MM.1S (cell line): ENCODE measurements around the gene CLINT1.

Experiments used
- DNase-seq: peaks from one replicate; pipeline ENCODE4 v3.0.0-alpha.2; 2015
- H2AFZ ChIP-seq: fragments of 300-600 bp; sonication (generic); 2 replicates; pipeline ENCODE4 v1.6.0; 2016; ENCODE audit warnings: antibody characterized with exemption, low read length
- H3F3A ChIP-seq: fragments of 300-600 bp; sonication (generic); 2 replicates; pipeline ENCODE4 v1.6.1; 2016; ENCODE audit warnings: mild to moderate bottlenecking, antibody characterized with exemption, low read length, moderate library complexity, mixed read lengths; ENCODE audit not compliant: insufficient read depth
- H3K27ac ChIP-seq: fragments of 300-600 bp; sonication (generic); 2 replicates; pipeline ENCODE4 v1.5.1; 2016; ENCODE audit warnings: mild to moderate bottlenecking, low read length
- H3K27me3 ChIP-seq: fragments of 300-600 bp; sonication (generic); replicated peaks from 2 replicates; pipeline ENCODE4 v1.6.0; 2016; ENCODE audit warnings: low read length; ENCODE audit not compliant: insufficient read depth
- H3K36me3 ChIP-seq: fragments of 300-600 bp; sonication (generic); replicated peaks from 2 replicates; pipeline ENCODE4 v1.6.1; 2016; ENCODE audit warnings: mild to moderate bottlenecking, low read length, mixed read lengths; ENCODE audit not compliant: insufficient read depth
- H3K4me1 ChIP-seq: fragments of 300-600 bp; sonication (generic); 2 replicates; pipeline ENCODE4 v1.6.1; 2016; ENCODE audit warnings: low read length, mixed read lengths
- H3K4me2 ChIP-seq: fragments of 300-600 bp; sonication (generic); 2 replicates; pipeline ENCODE4 v1.6.0; 2016; ENCODE audit warnings: low read depth, low read length
- H3K4me3 ChIP-seq: fragments of 300-600 bp; sonication (generic); 2 replicates; pipeline ENCODE4 v1.5.1; 2016; ENCODE audit warnings: low read length, mixed read lengths
- H3K79me2 ChIP-seq: fragments of 300-600 bp; sonication (generic); 2 replicates; pipeline ENCODE4 v1.6.1; 2016; ENCODE audit warnings: mixed run types, low read length, mixed read lengths
- H3K9ac ChIP-seq: fragments of 300-600 bp; sonication (generic); 2 replicates; pipeline ENCODE4 v1.6.1; 2016; ENCODE audit warnings: low read length, mixed read lengths
- H3K9me2 ChIP-seq: fragments of 300-600 bp; sonication (generic); replicated peaks from 2 replicates; pipeline ENCODE4 v1.6.1; 2016; ENCODE audit warnings: mild to moderate bottlenecking, low read length, mixed read lengths; ENCODE audit not compliant: insufficient read depth
- H3K9me3 ChIP-seq: fragments of 300-600 bp; sonication (generic); replicated peaks from 2 replicates; pipeline ENCODE4 v1.6.1; 2016; ENCODE audit warnings: mild to moderate bottlenecking, low read length, mixed read lengths; ENCODE audit not compliant: insufficient read depth
- H4K20me1 ChIP-seq: fragments of 300-600 bp; sonication (generic); 2 replicates; pipeline ENCODE4 v1.6.1; 2016; ENCODE audit warnings: mild to moderate bottlenecking, low read length, moderate library complexity, mixed read lengths; ENCODE audit not compliant: insufficient read depth
- EZH2 ChIP-seq: fragments of 300-600 bp; sonication (generic); optimal IDR thresholded peaks from 2 replicates; pipeline ENCODE3; 2017; ENCODE audit warnings: low read depth, mild to moderate bottlenecking, antibody characterized with exemption, low read length, mixed read lengths
- EZH2phosphoT487 ChIP-seq: fragments of 300-600 bp; sonication (generic); IDR thresholded peaks from 2 replicates; pipeline ENCODE4 v1.6.1; 2018; ENCODE audit warnings: antibody characterized with exemption, low read length
- TF ChIP-seq, protein P1 (sequence below): fragments of 300-600 bp; sonication (generic); IDR thresholded peaks from 2 replicates; pipeline ENCODE4 v1.5.1; 2016; ENCODE audit warnings: antibody characterized with exemption, low read length, mixed read lengths

The CLINT1 gene

DNA sequence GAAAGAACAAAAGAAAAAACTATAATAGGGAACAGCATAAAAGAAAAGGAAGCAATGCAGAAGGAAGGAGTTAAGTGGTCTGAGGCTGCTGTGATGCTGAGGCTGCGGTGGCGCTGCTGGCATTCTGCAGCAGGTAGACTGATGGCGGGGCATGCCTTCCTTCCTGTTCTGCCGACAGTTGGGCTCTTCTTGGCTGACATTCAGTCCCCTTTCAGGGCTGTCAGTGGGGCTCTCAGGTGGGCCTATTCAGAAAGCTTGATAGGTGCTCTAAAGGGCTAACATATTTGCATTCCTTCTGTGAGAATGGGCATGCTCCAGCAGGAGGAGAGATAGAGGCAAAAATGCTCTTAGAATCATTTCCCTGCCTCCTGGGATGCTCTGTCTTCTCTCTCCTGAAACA is 5.1 kb upstream of the CLINT1 start:
- peaks cover 38% of the 10 kb centered on the region for H3F3A ChIP-seq
- DNase-seq = no peak
- no peaks in the 10 kb centered on the region for H3K27me3 ChIP-seq
- no peaks in the 10 kb centered on the region for H3K9me2 ChIP-seq
- H4K20me1 ChIP-seq = no peaks in the 10 kb centered on the region
- peaks cover 34% of the 10 kb centered on the region for H3K4me1 ChIP-seq
- TF ChIP-seq, protein P1, sequence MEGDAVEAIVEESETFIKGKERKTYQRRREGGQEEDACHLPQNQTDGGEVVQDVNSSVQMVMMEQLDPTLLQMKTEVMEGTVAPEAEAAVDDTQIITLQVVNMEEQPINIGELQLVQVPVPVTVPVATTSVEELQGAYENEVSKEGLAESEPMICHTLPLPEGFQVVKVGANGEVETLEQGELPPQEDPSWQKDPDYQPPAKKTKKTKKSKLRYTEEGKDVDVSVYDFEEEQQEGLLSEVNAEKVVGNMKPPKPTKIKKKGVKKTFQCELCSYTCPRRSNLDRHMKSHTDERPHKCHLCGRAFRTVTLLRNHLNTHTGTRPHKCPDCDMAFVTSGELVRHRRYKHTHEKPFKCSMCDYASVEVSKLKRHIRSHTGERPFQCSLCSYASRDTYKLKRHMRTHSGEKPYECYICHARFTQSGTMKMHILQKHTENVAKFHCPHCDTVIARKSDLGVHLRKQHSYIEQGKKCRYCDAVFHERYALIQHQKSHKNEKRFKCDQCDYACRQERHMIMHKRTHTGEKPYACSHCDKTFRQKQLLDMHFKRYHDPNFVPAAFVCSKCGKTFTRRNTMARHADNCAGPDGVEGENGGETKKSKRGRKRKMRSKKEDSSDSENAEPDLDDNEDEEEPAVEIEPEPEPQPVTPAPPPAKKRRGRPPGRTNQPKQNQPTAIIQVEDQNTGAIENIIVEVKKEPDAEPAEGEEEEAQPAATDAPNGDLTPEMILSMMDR = no peak
- TF ChIP-seq EZH2phosphoT487 (no peak), EZH2 (no peak)
- H3K4me2 ChIP-seq = no peak overlapping the region
- H3K9ac ChIP-seq = no peak overlapping the region
- H3K4me3 ChIP-seq = no peak overlapping the region
- H3K79me2 ChIP-seq = peaks cover 2% of the 10 kb centered on the region; the same call in 1 of the 2 replicates
- H2AFZ ChIP-seq = no peak overlapping the region
- no peaks in the 10 kb centered on the region for H3K36me3 ChIP-seq
- H3K27ac ChIP-seq = no peak overlapping the region
- H3K9me3 ChIP-seq = no peaks in the 10 kb centered on the region

DNA sequence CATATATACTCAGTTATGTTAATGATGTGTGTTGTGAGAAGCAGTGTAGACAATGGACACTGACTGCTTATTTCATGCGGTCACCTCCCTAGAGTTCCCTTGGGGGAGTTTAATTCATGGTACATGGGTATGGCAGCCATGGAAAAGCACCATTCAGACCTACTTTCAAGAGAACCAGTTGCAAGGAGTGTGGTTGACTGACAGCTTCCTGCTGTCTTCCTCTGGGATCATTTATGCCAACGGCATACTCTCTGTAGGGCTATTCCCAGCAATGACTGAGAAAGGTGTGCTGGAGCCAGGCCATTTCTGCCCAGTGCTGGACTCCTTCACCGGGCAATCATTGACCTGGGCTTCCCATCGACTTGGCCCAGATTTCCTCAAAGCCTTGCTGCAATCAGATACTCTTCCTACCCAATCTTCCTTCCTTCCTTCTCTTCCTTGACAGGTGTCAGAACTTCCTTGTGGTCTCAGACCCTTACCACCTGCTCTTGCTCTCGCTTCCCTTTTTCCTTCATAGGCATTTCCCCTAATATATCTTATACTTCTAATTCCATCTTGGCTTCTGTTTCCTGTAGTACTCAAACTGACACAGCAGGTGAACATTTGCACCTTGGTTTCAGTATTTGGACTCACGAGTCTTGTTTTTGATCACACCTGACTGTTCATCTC is 3.4 kb upstream of the CLINT1 start:
- Histone ChIP-seq H2AFZ (peak overlapping the region; percentile 39), H3K4me1 (peaks cover 35% of the 10 kb centered on the region), H3K27me3 (no peaks in the 10 kb centered on the region), H3K4me2 (peak overlapping the region; percentile 62), H3K27ac (peak overlapping the region; percentile 94), H3K9me2 (no peaks in the 10 kb centered on the region), H3K4me3 (peak overlapping the region; percentile 28; the same call in 1 of the 2 replicates), H3F3A (peaks cover 41% of the 10 kb centered on the region), H3K36me3 (no peaks in the 10 kb centered on the region), H3K79me2 (peaks cover 20% of the 10 kb centered on the region), H3K9ac (peak overlapping the region; percentile 21; the same call in 1 of the 2 replicates), H3K9me3 (no peaks in the 10 kb centered on the region), H4K20me1 (no peaks in the 10 kb centered on the region)
- peak; percentile 62 for DNase-seq
- no peak for TF ChIP-seq EZH2
- TF ChIP-seq, protein P1 = 0 out of 2 replicates have a peak, but pooled peaks have one; percentile 6

DNA sequence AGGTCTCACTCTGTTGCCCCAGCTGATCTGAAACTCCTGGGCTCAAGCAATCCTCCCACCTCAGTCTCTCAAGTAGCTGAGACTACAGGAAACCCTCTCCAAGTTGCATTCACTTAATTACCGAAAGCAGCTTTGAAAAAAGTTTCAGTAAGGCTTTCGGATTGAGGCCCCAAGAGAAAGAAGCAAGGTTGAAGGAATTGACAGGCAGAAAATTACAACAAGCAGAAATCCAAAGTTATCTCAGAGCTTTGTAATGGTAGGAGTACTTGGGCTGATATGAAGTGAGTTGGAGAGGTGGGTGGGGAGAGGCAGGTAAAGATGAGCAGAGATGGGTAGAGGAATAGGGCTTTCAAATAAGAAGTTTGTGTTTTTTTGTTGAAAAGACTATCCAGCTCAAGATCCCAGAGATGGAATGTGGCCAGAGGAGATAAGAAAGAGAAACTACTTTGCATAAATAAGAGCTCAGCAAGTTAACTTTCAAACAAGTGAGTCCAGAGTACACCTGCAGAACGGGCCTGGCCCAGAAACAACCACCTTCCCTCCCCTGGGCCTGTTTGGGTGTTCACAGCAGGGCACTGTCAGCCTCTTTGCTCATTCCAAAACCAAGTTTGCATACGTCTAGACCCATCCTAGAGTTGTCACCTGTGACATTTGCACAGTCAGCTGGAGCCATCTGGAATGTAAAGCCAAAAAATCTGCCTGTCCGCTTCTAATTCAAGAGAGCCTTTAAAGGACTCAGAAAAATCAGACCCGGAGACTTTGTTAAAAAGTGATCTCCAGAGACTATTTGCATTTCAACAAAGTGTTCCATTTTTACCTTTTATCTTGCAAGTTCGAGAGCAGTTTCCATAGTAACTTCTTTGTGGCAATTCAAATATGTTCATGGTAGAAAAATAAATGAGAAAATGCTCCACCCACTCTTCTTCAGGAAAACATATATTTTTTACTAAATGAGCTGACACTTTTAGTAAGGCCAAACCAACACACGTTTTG is 2.2 kb upstream of the CLINT1 start:
- Histone ChIP-seq H3K27ac (peak overlapping the region; percentile 94), H3F3A (peaks cover 41% of the 10 kb centered on the region), H3K4me2 (peak overlapping the region; percentile 62), H3K4me1 (peaks cover 46% of the 10 kb centered on the region), H3K36me3 (0 out of 2 replicates have a peak, but pooled peaks cover 4% of the 10 kb centered on the region), H2AFZ (no peak overlapping the region), H3K4me3 (no peak overlapping the region), H3K9me2 (no peaks in the 10 kb centered on the region), H3K79me2 (peaks cover 31% of the 10 kb centered on the region), H3K9ac (peak overlapping the region; percentile 32), H3K27me3 (no peaks in the 10 kb centered on the region), H4K20me1 (peaks cover 4% of the 10 kb centered on the region; the same call in 1 of the 2 replicates), H3K9me3 (no peaks in the 10 kb centered on the region)
- TF ChIP-seq, protein P1 = no peak
- TF ChIP-seq EZH2 (no peak), EZH2phosphoT487 (no peak)
- DNase-seq = peak; percentile 91
